Measurements from ENCODE around the gene CD151.

- TF ChIP-seq CTCF (IDR thresholded peaks at IDR 0.05): no peak
- TF ChIP-seq POLR2A (IDR thresholded peaks at IDR 0.05): no peak
Observed at GRCh38 chr11:875203-875602, 42.5 kb downstream of the CD151 start.
